ENCODE measurements around the gene ATXN1.

DNA sequence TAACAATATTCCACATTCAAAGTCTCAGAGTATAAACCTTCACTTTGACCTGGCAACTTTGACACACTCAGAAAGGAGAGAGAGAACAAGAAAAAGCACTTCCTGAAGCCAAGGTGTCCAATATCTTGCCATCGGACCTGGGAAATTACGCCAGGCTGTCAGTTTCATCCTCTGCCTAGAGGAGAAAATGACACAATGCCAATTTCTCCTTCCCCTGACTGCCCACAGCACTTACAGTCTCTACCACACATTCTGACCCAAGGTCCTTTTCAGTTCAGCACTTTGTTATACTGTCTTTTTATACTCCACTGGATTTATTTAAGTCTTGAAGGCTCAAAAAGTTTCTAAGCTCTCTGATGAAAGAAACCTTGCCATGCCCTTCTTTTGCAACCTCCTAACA lies 272.4 kb downstream of the ATXN1 start:
- TF ChIP-seq, protein P1, sequence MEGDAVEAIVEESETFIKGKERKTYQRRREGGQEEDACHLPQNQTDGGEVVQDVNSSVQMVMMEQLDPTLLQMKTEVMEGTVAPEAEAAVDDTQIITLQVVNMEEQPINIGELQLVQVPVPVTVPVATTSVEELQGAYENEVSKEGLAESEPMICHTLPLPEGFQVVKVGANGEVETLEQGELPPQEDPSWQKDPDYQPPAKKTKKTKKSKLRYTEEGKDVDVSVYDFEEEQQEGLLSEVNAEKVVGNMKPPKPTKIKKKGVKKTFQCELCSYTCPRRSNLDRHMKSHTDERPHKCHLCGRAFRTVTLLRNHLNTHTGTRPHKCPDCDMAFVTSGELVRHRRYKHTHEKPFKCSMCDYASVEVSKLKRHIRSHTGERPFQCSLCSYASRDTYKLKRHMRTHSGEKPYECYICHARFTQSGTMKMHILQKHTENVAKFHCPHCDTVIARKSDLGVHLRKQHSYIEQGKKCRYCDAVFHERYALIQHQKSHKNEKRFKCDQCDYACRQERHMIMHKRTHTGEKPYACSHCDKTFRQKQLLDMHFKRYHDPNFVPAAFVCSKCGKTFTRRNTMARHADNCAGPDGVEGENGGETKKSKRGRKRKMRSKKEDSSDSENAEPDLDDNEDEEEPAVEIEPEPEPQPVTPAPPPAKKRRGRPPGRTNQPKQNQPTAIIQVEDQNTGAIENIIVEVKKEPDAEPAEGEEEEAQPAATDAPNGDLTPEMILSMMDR (IDR thresholded peaks at IDR 0.05) = no peak
- TF ChIP-seq POLR2AphosphoS5 (IDR thresholded peaks at IDR 0.05) = no peak

Data from transverse colon (tissue), 4 donors.